MM.1S (cell line): Measurements from ENCODE around the gene IL17RD.

Experiments
- DNase-seq: peaks from one replicate; pipeline ENCODE4 v3.0.0-alpha.2; 2015
- H2AFZ ChIP-seq: fragments of 300-600 bp; sonication (generic); 2 replicates; pipeline ENCODE4 v1.6.0; 2016; ENCODE audit warnings: antibody characterized with exemption, low read length
- H3F3A ChIP-seq: fragments of 300-600 bp; sonication (generic); 2 replicates; pipeline ENCODE4 v1.6.1; 2016; ENCODE audit warnings: mild to moderate bottlenecking, antibody characterized with exemption, low read length, moderate library complexity, mixed read lengths; ENCODE audit not compliant: insufficient read depth
- H3K27ac ChIP-seq: fragments of 300-600 bp; sonication (generic); 2 replicates; pipeline ENCODE4 v1.5.1; 2016; ENCODE audit warnings: mild to moderate bottlenecking, low read length
- H3K27me3 ChIP-seq: fragments of 300-600 bp; sonication (generic); replicated peaks from 2 replicates; pipeline ENCODE4 v1.6.0; 2016; ENCODE audit warnings: low read length; ENCODE audit not compliant: insufficient read depth
- H3K36me3 ChIP-seq: fragments of 300-600 bp; sonication (generic); replicated peaks from 2 replicates; pipeline ENCODE4 v1.6.1; 2016; ENCODE audit warnings: mild to moderate bottlenecking, low read length, mixed read lengths; ENCODE audit not compliant: insufficient read depth
- H3K4me1 ChIP-seq: fragments of 300-600 bp; sonication (generic); 2 replicates; pipeline ENCODE4 v1.6.1; 2016; ENCODE audit warnings: low read length, mixed read lengths
- H3K4me2 ChIP-seq: fragments of 300-600 bp; sonication (generic); 2 replicates; pipeline ENCODE4 v1.6.0; 2016; ENCODE audit warnings: low read depth, low read length
- H3K4me3 ChIP-seq: fragments of 300-600 bp; sonication (generic); 2 replicates; pipeline ENCODE4 v1.5.1; 2016; ENCODE audit warnings: low read length, mixed read lengths
- H3K79me2 ChIP-seq: fragments of 300-600 bp; sonication (generic); 2 replicates; pipeline ENCODE4 v1.6.1; 2016; ENCODE audit warnings: mixed run types, low read length, mixed read lengths
- H3K9ac ChIP-seq: fragments of 300-600 bp; sonication (generic); 2 replicates; pipeline ENCODE4 v1.6.1; 2016; ENCODE audit warnings: low read length, mixed read lengths
- H3K9me2 ChIP-seq: fragments of 300-600 bp; sonication (generic); replicated peaks from 2 replicates; pipeline ENCODE4 v1.6.1; 2016; ENCODE audit warnings: mild to moderate bottlenecking, low read length, mixed read lengths; ENCODE audit not compliant: insufficient read depth
- H3K9me3 ChIP-seq: fragments of 300-600 bp; sonication (generic); replicated peaks from 2 replicates; pipeline ENCODE4 v1.6.1; 2016; ENCODE audit warnings: mild to moderate bottlenecking, low read length, mixed read lengths; ENCODE audit not compliant: insufficient read depth
- H4K20me1 ChIP-seq: fragments of 300-600 bp; sonication (generic); 2 replicates; pipeline ENCODE4 v1.6.1; 2016; ENCODE audit warnings: mild to moderate bottlenecking, low read length, moderate library complexity, mixed read lengths; ENCODE audit not compliant: insufficient read depth
- EZH2 ChIP-seq: fragments of 300-600 bp; sonication (generic); optimal IDR thresholded peaks from 2 replicates; pipeline ENCODE3; 2017; ENCODE audit warnings: low read depth, mild to moderate bottlenecking, antibody characterized with exemption, low read length, mixed read lengths
- EZH2phosphoT487 ChIP-seq: fragments of 300-600 bp; sonication (generic); IDR thresholded peaks from 2 replicates; pipeline ENCODE4 v1.6.1; 2018; ENCODE audit warnings: antibody characterized with exemption, low read length
- TF ChIP-seq, protein P1 (sequence below): fragments of 300-600 bp; sonication (generic); IDR thresholded peaks from 2 replicates; pipeline ENCODE4 v1.5.1; 2016; ENCODE audit warnings: antibody characterized with exemption, low read length, mixed read lengths

IL17RD gene

GRCh38 chr3:57077630-57078343 lies 87.4 kb downstream of the IL17RD start:
- H2AFZ ChIP-seq, result no peak overlapping the region
- H4K20me1 ChIP-seq, result no peaks in the 10 kb centered on the region
- no peak overlapping the region; the same call in 1 of the 2 replicates for H3K4me3 ChIP-seq
- H3K9ac ChIP-seq, result no peak overlapping the region
- DNase-seq, result no peak
- no peak overlapping the region for H3K27ac ChIP-seq
- TF ChIP-seq, protein P1, sequence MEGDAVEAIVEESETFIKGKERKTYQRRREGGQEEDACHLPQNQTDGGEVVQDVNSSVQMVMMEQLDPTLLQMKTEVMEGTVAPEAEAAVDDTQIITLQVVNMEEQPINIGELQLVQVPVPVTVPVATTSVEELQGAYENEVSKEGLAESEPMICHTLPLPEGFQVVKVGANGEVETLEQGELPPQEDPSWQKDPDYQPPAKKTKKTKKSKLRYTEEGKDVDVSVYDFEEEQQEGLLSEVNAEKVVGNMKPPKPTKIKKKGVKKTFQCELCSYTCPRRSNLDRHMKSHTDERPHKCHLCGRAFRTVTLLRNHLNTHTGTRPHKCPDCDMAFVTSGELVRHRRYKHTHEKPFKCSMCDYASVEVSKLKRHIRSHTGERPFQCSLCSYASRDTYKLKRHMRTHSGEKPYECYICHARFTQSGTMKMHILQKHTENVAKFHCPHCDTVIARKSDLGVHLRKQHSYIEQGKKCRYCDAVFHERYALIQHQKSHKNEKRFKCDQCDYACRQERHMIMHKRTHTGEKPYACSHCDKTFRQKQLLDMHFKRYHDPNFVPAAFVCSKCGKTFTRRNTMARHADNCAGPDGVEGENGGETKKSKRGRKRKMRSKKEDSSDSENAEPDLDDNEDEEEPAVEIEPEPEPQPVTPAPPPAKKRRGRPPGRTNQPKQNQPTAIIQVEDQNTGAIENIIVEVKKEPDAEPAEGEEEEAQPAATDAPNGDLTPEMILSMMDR, result no peak
- TF ChIP-seq EZH2phosphoT487 (no peak), EZH2 (no peak)
- H3K4me1 ChIP-seq, result no peaks in the 10 kb centered on the region
- no peaks in the 10 kb centered on the region for H3K9me2 ChIP-seq
- no peaks in the 10 kb centered on the region for H3K9me3 ChIP-seq
- H3K27me3 ChIP-seq, result peaks cover 13% of the 10 kb centered on the region
- no peaks in the 10 kb centered on the region for H3K36me3 ChIP-seq
- no peaks in the 10 kb centered on the region for H3F3A ChIP-seq
- no peak overlapping the region for H3K4me2 ChIP-seq
- no peaks in the 10 kb centered on the region for H3K79me2 ChIP-seq

DNA sequence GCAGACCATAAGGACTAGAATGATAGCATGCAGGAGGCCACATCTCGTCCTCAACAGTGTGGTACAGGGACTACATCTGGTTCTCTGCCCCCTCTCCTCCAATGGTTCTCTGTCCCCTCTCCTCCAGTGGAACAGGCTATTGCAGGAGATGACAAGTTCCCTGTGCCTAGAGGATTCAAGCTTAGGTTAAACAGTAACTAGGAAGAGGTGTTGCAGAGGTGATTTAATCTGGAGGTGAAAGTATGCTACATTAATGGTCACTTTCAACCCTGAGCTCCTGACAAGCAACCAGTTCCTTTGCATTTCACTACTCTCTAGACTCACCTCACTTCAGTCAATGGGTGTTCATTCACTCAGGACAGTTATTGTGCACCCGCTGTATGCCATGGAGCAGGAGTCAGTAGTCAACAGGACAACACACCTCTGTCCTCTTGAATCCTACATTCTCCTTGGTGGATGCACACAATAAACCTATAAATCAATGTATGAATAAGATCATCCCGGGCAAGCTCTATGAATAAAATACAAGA lies 88.7 kb downstream of the IL17RD start:
- Histone ChIP-seq H3K4me2 (no peak overlapping the region), H3K9me2 (no peaks in the 10 kb centered on the region), H3K27ac (no peak overlapping the region), H3K4me3 (no peak overlapping the region), H3K4me1 (no peaks in the 10 kb centered on the region), H3K9me3 (no peaks in the 10 kb centered on the region), H3F3A (no peaks in the 10 kb centered on the region), H3K36me3 (no peaks in the 10 kb centered on the region), H2AFZ (no peak overlapping the region), H3K79me2 (no peaks in the 10 kb centered on the region), H3K9ac (no peak overlapping the region), H4K20me1 (no peaks in the 10 kb centered on the region), H3K27me3 (peaks cover 13% of the 10 kb centered on the region)
- no peak for DNase-seq
- no peak for TF ChIP-seq EZH2
- TF ChIP-seq, protein P1, result no peak

- H3K4me3 ChIP-seq, result no peak overlapping the region
- no peak overlapping the region for H3K9ac ChIP-seq
- H3K4me2 ChIP-seq, result no peak overlapping the region
- no peaks in the 10 kb centered on the region for H3K79me2 ChIP-seq
- H3K9me3 ChIP-seq, result no peaks in the 10 kb centered on the region
- no peaks in the 10 kb centered on the region for H3K36me3 ChIP-seq
- DNase-seq, result no peak
- H3K27me3 ChIP-seq, result peaks cover 13% of the 10 kb centered on the region
- no peak overlapping the region for H3K27ac ChIP-seq
- H3K4me1 ChIP-seq, result no peaks in the 10 kb centered on the region
- TF ChIP-seq EZH2, result no peak
- TF ChIP-seq EZH2phosphoT487, result no peak
- TF ChIP-seq, protein P1, result no peak
- no peaks in the 10 kb centered on the region for H3F3A ChIP-seq
- H4K20me1 ChIP-seq, result no peaks in the 10 kb centered on the region
- no peak overlapping the region for H2AFZ ChIP-seq
- no peaks in the 10 kb centered on the region for H3K9me2 ChIP-seq
Observed at GRCh38 chr3:57074135-57074534, 91.0 kb downstream of the IL17RD start.
